ENCODE measurements around the gene SPRR2D. TPM values are rescaled to one million over a fixed set of nuclear protein-coding genes. Genes with fewer than 3 reads are reported as not detected.

The SPRR2D gene
- total and polyA plus RNA-seq, 2 of the 8 experiments (the other 6 are each of a cell fraction or from before 2014, with no cell fraction given) = not detected

DNA sequence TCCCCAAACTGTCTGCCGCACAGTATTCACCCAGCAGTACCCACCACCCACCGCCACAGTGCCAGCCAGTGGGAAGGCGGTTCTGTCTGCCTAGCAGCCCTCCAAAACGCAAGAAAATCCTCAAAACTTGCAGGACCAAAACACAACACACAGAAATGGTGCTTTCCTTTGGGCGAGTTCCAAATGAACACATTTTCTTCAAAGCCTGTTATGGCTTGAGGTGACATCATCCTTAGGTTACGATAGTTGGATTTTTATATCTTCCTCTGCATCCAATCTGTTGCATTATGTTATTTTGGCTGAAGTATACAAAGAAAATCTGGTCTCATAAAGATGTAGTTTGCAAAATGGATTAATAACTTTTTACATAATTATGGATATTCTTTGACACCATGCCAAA, 47.7 kb downstream of the SPRR2D start:
- no peak overlapping the region for H2BK12ac ChIP-seq (ENCODE audit: low read depth, low read length)
- no peak overlapping the region; the same call in 1 of the 2 replicates for H4K8ac ChIP-seq (ENCODE audit: extremely low read depth, insufficient read depth, low read length)
- H4K5ac ChIP-seq (ENCODE audit: insufficient read length, low read depth, low read length) = no peak overlapping the region
- peaks cover 0 to 2% of the 10 kb centered on the region in 2 experiments for H4K20me1 ChIP-seq (replicated peaks in 1 of 2; ENCODE audit: control insufficient read depth in 1 of 2, insufficient read depth in 2 of 2, low read length in 2 of 2)
- H3K4me3 ChIP-seq (ENCODE audit: extremely low read depth in 1 of 4, insufficient read depth in 2 of 4, low read depth in 3 of 4, low read length in 4 of 4) = no peak overlapping the region
- no peaks in the 10 kb centered on the region for H3K27me3 ChIP-seq (replicated peaks in 1 of 4; ENCODE audit: control insufficient read depth in 3 of 4, extremely low read depth in 1 of 4, insufficient read depth in 3 of 4, low read length in 3 of 4)
- no peak overlapping the region for H3K18ac ChIP-seq (ENCODE audit: extremely low read depth, low read length)
- no peak overlapping the region for H3K27ac ChIP-seq (ENCODE audit: low read depth, low read length)
- H2AFZ ChIP-seq (ENCODE audit: low read length) = 0 out of 2 replicates have a peak overlapping the region, but pooled peaks have one; percentile 23
- H3K9ac ChIP-seq (replicated peaks in 1 of 4; ENCODE audit: extremely low read depth in 1 of 4, low read depth in 3 of 4, low read length in 3 of 4) = no peak overlapping the region
- no peak overlapping the region for H3K56ac ChIP-seq (replicated peaks; ENCODE audit: insufficient read length, low read depth, low read length)
- 89% methylated on average over 6 of the region's 6 CpGs; no CpG with 5 or more reads in 1 of the 2 experiments for WGBS, 2 experiments (ENCODE audit: extremely low coverage in 1 of 2, insufficient coverage in 1 of 2, insufficient read length in 1 of 2, insufficient replicate concordance in 2 of 2, low coverage in 1 of 2, low lambda C conversion rate in 2 of 2, missing lambda C conversion rate in 1 of 2)
- ChIA-PET POLR2A (ENCODE audit: partially characterized antibody) (no interaction called here), CTCF (ENCODE audit: partially characterized antibody) (interaction anchor here (1.0 kb wide), 1 partner anchor 200 kb away, joined by 3 read pairs; no protein-coding TSS in a partner anchor)
- no peak overlapping the region for H4K91ac ChIP-seq (replicated peaks; ENCODE audit: insufficient read length, low read length)
- no peak for FAIRE-seq
- no peak overlapping the region for H2BK20ac ChIP-seq (ENCODE audit: low read length)
- DNase-seq (ENCODE audit: low read depth in 1 of 2, low spot score in 2 of 2) = no peak
- H3K4me1 ChIP-seq (replicated peaks in 1 of 4; ENCODE audit: control insufficient read depth in 3 of 4, insufficient read depth in 4 of 4, low read length in 3 of 4) = peaks cover 0 to 4% (median 2%) of the 10 kb centered on the region in 4 experiments; a peak in 1 of 7 replicates
- H2BK120ac ChIP-seq (replicated peaks; ENCODE audit: low read depth, low read length) = no peak overlapping the region
- no peaks in the 10 kb centered on the region for H3K79me1 ChIP-seq (ENCODE audit: low read depth, low read length)
- no peak overlapping the region for H3K4me2 ChIP-seq (ENCODE audit: insufficient read depth in 1 of 2, low read depth in 2 of 2, low read length in 2 of 2)
- H3K23ac ChIP-seq (ENCODE audit: insufficient read length) = no peak overlapping the region
- no peak overlapping the region for H3K4ac ChIP-seq (replicated peaks; ENCODE audit: insufficient read length, low read depth, low read length)
- H3K14ac ChIP-seq (ENCODE audit: insufficient read length) = no peak overlapping the region
- no peak overlapping the region for H2BK15ac ChIP-seq (ENCODE audit: low read length)
- H3K36me3 ChIP-seq (ENCODE audit: control insufficient read depth in 2 of 4, insufficient read depth in 4 of 4, low read length in 3 of 4) = no peaks in the 10 kb centered on the region
- H2BK5ac ChIP-seq (ENCODE audit: low read depth, low read length) = no peak overlapping the region
- H3K23me2 ChIP-seq (ENCODE audit: low read depth, low read length) = no peaks in the 10 kb centered on the region
- no peaks in the 10 kb centered on the region for H3K79me2 ChIP-seq (ENCODE audit: control insufficient read depth in 1 of 2, insufficient read depth in 2 of 2, low read length in 2 of 2)
- H2AK5ac ChIP-seq (ENCODE audit: low read depth, low read length) = no peak overlapping the region
- H3K9me3 ChIP-seq (ENCODE audit: insufficient read depth in 2 of 2, low read depth in 1 of 2, low read length in 1 of 2) = 0 out of 4 replicates have a peak, but pooled peaks cover 0 to 7% of the 10 kb centered on the region in 2 experiments
- TF ChIP-seq, protein P1, sequence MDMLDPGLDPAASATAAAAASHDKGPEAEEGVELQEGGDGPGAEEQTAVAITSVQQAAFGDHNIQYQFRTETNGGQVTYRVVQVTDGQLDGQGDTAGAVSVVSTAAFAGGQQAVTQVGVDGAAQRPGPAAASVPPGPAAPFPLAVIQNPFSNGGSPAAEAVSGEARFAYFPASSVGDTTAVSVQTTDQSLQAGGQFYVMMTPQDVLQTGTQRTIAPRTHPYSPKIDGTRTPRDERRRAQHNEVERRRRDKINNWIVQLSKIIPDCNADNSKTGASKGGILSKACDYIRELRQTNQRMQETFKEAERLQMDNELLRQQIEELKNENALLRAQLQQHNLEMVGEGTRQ (IDR thresholded peaks at IDR 0.05; ENCODE audit: low read length) = no peak
- TF ChIP-seq, protein P2, sequence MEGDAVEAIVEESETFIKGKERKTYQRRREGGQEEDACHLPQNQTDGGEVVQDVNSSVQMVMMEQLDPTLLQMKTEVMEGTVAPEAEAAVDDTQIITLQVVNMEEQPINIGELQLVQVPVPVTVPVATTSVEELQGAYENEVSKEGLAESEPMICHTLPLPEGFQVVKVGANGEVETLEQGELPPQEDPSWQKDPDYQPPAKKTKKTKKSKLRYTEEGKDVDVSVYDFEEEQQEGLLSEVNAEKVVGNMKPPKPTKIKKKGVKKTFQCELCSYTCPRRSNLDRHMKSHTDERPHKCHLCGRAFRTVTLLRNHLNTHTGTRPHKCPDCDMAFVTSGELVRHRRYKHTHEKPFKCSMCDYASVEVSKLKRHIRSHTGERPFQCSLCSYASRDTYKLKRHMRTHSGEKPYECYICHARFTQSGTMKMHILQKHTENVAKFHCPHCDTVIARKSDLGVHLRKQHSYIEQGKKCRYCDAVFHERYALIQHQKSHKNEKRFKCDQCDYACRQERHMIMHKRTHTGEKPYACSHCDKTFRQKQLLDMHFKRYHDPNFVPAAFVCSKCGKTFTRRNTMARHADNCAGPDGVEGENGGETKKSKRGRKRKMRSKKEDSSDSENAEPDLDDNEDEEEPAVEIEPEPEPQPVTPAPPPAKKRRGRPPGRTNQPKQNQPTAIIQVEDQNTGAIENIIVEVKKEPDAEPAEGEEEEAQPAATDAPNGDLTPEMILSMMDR (IDR thresholded peaks at IDR 0.05; ENCODE audit: control extremely low read depth in 1 of 3, insufficient read depth in 1 of 3, low read depth in 1 of 3, low read length in 3 of 3) = no peak
- TF ChIP-seq CHD2 (IDR thresholded peaks at IDR 0.05; ENCODE audit: low read length) (no peak), TBP (IDR thresholded peaks at IDR 0.05; ENCODE audit: low read depth, low read length) (no peak), RBBP5 (IDR thresholded peaks at IDR 0.05; ENCODE audit: borderline replicate concordance, low read depth, low read length) (no peak), BCL11A (IDR thresholded peaks at IDR 0.05; ENCODE audit: low read depth in 2 of 2, low read length in 2 of 2) (no peak), ASH2L (IDR thresholded peaks at IDR 0.05; ENCODE audit: low read length) (no peak)
